Measurements from ENCODE around the gene FAM53B. TPM values are rescaled to one million over a fixed set of nuclear protein-coding genes. Genes with fewer than 3 reads are reported as not detected.

Gene FAM53B
- total RNA-seq, 1 experiment from 2014 or later = 13.7 TPM

DNA sequence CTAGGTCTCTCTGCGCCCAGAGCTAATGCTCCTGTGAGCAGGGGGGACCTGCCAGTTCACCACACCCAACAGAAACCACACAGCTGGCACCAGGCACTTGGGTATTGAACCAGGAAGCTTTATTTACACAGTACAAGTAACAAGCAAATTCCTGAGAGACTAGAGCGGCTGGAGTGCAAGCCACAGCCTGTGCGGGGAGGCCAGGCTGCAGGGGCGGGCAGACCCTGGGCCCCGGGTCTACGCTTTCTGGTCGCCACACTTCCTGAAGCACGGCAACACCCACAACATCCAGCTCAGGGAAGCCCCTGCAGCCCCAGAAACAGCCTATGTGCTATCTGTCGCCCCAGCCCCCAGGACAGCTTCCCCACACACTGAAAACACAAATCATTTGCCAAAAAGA, 125.0 kb downstream of the FAM53B start:
- no peaks in the 10 kb centered on the region for H3K9me3 Mint-ChIP-seq (ENCODE audit: unreplicated experiment)
- DNase-seq = no peak
- ChIA-PET POLR2A (no interaction called here), CTCF (no interaction called here)
- no peaks in the 10 kb centered on the region for H3K27me3 ChIP-seq (replicated peaks; ENCODE audit: control insufficient read depth, insufficient read depth, low read length)
- no peaks in the 10 kb centered on the region for H3K9me3 ChIP-seq
- H3K4me3 Mint-ChIP-seq (ENCODE audit: unreplicated experiment) = no peak overlapping the region
- no TSS peak for BruUV-seq (replicated peaks)
- no peaks in the 10 kb centered on the region for H3K4me1 ChIP-seq
- H3K36me3 Mint-ChIP-seq (ENCODE audit: insufficient read depth, unreplicated experiment) = no peaks in the 10 kb centered on the region
- no peaks in the 10 kb centered on the region for H3K36me3 ChIP-seq (ENCODE audit: control insufficient read depth, insufficient read depth, low read length)
- intact Hi-C loops (cut with micrococcal nuclease; ENCODE audit: unreplicated experiment) = no loop called here
- H3K27ac Mint-ChIP-seq (ENCODE audit: unreplicated experiment) = no peak overlapping the region
- TF ChIP-seq CTCF (IDR thresholded peaks at IDR 0.05; ENCODE audit: insufficient read depth in 1 of 2, low read depth in 1 of 2, low read length in 1 of 2, severe bottlenecking in 1 of 2, unreplicated experiment in 1 of 2) = no peak
- no peaks in the 10 kb centered on the region for H3K27me3 Mint-ChIP-seq (ENCODE audit: insufficient read depth, unreplicated experiment)
- no peaks in the 10 kb centered on the region for H3K4me1 Mint-ChIP-seq (ENCODE audit: low read depth, unreplicated experiment)
- H3K4me3 ChIP-seq (ENCODE audit: low read depth, low read length) = no peak overlapping the region

- no peak overlapping the region for H3K27ac Mint-ChIP-seq (ENCODE audit: unreplicated experiment)
- intact Hi-C loops (cut with micrococcal nuclease; ENCODE audit: unreplicated experiment) = no loop called here
- H3K36me3 Mint-ChIP-seq (ENCODE audit: insufficient read depth, unreplicated experiment) = no peaks in the 10 kb centered on the region
- ChIA-PET CTCF (no interaction called here), POLR2A (no interaction called here)
- Histone ChIP-seq H3K9me3 (no peaks in the 10 kb centered on the region), H3K4me1 (no peaks in the 10 kb centered on the region), H3K4me3 (ENCODE audit: low read depth, low read length) (no peak overlapping the region), H3K27me3 (replicated peaks; ENCODE audit: control insufficient read depth, insufficient read depth, low read length) (no peaks in the 10 kb centered on the region), H3K36me3 (ENCODE audit: control insufficient read depth, insufficient read depth, low read length) (no peaks in the 10 kb centered on the region)
- DNase-seq = no peak
- no peaks in the 10 kb centered on the region for H3K9me3 Mint-ChIP-seq (ENCODE audit: unreplicated experiment)
- H3K27me3 Mint-ChIP-seq (ENCODE audit: insufficient read depth, unreplicated experiment) = no peaks in the 10 kb centered on the region
- TF ChIP-seq CTCF (IDR thresholded peaks at IDR 0.05; ENCODE audit: insufficient read depth in 1 of 2, low read depth in 1 of 2, low read length in 1 of 2, severe bottlenecking in 1 of 2, unreplicated experiment in 1 of 2) = no peak
- BruUV-seq (replicated peaks) = no TSS peak
- H3K4me1 Mint-ChIP-seq (ENCODE audit: low read depth, unreplicated experiment) = no peaks in the 10 kb centered on the region
- H3K4me3 Mint-ChIP-seq (ENCODE audit: unreplicated experiment) = no peak overlapping the region
Observed at GRCh38 chr10:124618470-124619073, 125.6 kb downstream of the FAM53B start.

GRCh38 chr10:124616836-124617130, 127.4 kb downstream of the FAM53B start:
- H3K36me3 ChIP-seq (ENCODE audit: control insufficient read depth, insufficient read depth, low read length) = no peaks in the 10 kb centered on the region
- no peaks in the 10 kb centered on the region for H3K27me3 Mint-ChIP-seq (ENCODE audit: insufficient read depth, unreplicated experiment)
- H3K27ac Mint-ChIP-seq (ENCODE audit: unreplicated experiment) = no peak overlapping the region
- no peaks in the 10 kb centered on the region for H3K36me3 Mint-ChIP-seq (ENCODE audit: insufficient read depth, unreplicated experiment)
- H3K4me3 ChIP-seq (ENCODE audit: low read depth, low read length) = no peak overlapping the region
- intact Hi-C loops (cut with micrococcal nuclease; ENCODE audit: unreplicated experiment) = no loop called here
- ChIA-PET POLR2A (no interaction called here), CTCF (no interaction called here)
- no peaks in the 10 kb centered on the region for H3K27me3 ChIP-seq (replicated peaks; ENCODE audit: control insufficient read depth, insufficient read depth, low read length)
- DNase-seq = no peak
- no peaks in the 10 kb centered on the region for H3K9me3 Mint-ChIP-seq (ENCODE audit: unreplicated experiment)
- H3K4me1 Mint-ChIP-seq (ENCODE audit: low read depth, unreplicated experiment) = no peaks in the 10 kb centered on the region
- no peaks in the 10 kb centered on the region for H3K4me1 ChIP-seq
- TF ChIP-seq CTCF (IDR thresholded peaks at IDR 0.05; ENCODE audit: insufficient read depth in 1 of 2, low read depth in 1 of 2, low read length in 1 of 2, severe bottlenecking in 1 of 2, unreplicated experiment in 1 of 2) = no peak
- H3K4me3 Mint-ChIP-seq (ENCODE audit: unreplicated experiment) = no peak overlapping the region
- H3K9me3 ChIP-seq = no peaks in the 10 kb centered on the region
- no TSS peak for BruUV-seq (replicated peaks)
